Measurements from ENCODE around the gene KCNB1. TPM values are rescaled to one million over a fixed set of nuclear protein-coding genes. Genes with fewer than 3 reads are reported as not detected.

Gene KCNB1
- total and polyA plus RNA-seq, 4 donors = under 0.01 to 3.4 (median 1.4) TPM

GRCh38 chr20:49496553-49497397 lies 14.3 kb upstream of the KCNB1 start:
- no peak overlapping the region for H3K27ac ChIP-seq (ENCODE audit: low read depth in 1 of 2, low read length in 2 of 2)
- TF ChIP-seq RAD21 (IDR thresholded peaks at IDR 0.05) = no peak
- TF ChIP-seq, protein P1, sequence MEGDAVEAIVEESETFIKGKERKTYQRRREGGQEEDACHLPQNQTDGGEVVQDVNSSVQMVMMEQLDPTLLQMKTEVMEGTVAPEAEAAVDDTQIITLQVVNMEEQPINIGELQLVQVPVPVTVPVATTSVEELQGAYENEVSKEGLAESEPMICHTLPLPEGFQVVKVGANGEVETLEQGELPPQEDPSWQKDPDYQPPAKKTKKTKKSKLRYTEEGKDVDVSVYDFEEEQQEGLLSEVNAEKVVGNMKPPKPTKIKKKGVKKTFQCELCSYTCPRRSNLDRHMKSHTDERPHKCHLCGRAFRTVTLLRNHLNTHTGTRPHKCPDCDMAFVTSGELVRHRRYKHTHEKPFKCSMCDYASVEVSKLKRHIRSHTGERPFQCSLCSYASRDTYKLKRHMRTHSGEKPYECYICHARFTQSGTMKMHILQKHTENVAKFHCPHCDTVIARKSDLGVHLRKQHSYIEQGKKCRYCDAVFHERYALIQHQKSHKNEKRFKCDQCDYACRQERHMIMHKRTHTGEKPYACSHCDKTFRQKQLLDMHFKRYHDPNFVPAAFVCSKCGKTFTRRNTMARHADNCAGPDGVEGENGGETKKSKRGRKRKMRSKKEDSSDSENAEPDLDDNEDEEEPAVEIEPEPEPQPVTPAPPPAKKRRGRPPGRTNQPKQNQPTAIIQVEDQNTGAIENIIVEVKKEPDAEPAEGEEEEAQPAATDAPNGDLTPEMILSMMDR (IDR thresholded peaks at IDR 0.05; ENCODE audit: low read depth, low read length, missing input control) = no peak
- no peak for TF ChIP-seq YY1 (IDR thresholded peaks at IDR 0.05)
- no peak for TF ChIP-seq TAF1 (conservative IDR thresholded peaks at IDR 0.05)
- TF ChIP-seq HNF4G (IDR thresholded peaks at IDR 0.05) = no peak
- TF ChIP-seq GABPA (IDR thresholded peaks at IDR 0.05 in 1 of 2, conservative IDR thresholded peaks at IDR 0.05 in 1 of 2) = no peak
- TF ChIP-seq, protein P2, sequence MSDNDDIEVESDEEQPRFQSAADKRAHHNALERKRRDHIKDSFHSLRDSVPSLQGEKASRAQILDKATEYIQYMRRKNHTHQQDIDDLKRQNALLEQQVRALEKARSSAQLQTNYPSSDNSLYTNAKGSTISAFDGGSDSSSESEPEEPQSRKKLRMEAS (IDR thresholded peaks at IDR 0.05) = no peak
- TF ChIP-seq EGR1 (IDR thresholded peaks at IDR 0.05; ENCODE audit: low read depth in 2 of 2) = no peak
- no peak for TF ChIP-seq FOXA2 (IDR thresholded peaks at IDR 0.05)
- TF ChIP-seq HNF4A (conservative IDR thresholded peaks at IDR 0.05) = no peak
- TF ChIP-seq FOXA1 (IDR thresholded peaks at IDR 0.05) = no peak
- no peak for TF ChIP-seq REST (IDR thresholded peaks at IDR 0.05)
- TF ChIP-seq, protein P3, sequence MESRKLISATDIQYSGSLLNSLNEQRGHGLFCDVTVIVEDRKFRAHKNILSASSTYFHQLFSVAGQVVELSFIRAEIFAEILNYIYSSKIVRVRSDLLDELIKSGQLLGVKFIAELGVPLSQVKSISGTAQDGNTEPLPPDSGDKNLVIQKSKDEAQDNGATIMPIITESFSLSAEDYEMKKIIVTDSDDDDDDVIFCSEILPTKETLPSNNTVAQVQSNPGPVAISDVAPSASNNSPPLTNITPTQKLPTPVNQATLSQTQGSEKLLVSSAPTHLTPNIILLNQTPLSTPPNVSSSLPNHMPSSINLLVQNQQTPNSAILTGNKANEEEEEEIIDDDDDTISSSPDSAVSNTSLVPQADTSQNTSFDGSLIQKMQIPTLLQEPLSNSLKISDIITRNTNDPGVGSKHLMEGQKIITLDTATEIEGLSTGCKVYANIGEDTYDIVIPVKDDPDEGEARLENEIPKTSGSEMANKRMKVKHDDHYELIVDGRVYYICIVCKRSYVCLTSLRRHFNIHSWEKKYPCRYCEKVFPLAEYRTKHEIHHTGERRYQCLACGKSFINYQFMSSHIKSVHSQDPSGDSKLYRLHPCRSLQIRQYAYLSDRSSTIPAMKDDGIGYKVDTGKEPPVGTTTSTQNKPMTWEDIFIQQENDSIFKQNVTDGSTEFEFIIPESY (IDR thresholded peaks at IDR 0.05) = no peak
- TF ChIP-seq ATF3 (IDR thresholded peaks at IDR 0.05) = no peak
- TF ChIP-seq SP1 (IDR thresholded peaks at IDR 0.05) = no peak
- TF ChIP-seq JUND (IDR thresholded peaks at IDR 0.05) = no peak
- TF ChIP-seq RXRA (IDR thresholded peaks at IDR 0.05) = no peak
- no peak for TF ChIP-seq NR2F2 (IDR thresholded peaks at IDR 0.05)
- no peak overlapping the region for H3K4me3 ChIP-seq (ENCODE audit: low read depth in 1 of 3, low read length in 3 of 3)
- H3K27me3 ChIP-seq (ENCODE audit: control insufficient read depth in 4 of 4, insufficient read depth in 4 of 4, low read length in 3 of 4) = no peaks in the 10 kb centered on the region
- no peaks in the 10 kb centered on the region for H3K4me1 ChIP-seq (ENCODE audit: control insufficient read depth in 4 of 4, insufficient read depth in 4 of 4, low read length in 3 of 4)
- DNase-seq (ENCODE audit: low spot score) = no peak
- H3K9ac ChIP-seq (ENCODE audit: low read depth in 1 of 2, low read length in 2 of 2) = no peak overlapping the region
- no peaks in the 10 kb centered on the region for H3K36me3 ChIP-seq (ENCODE audit: control insufficient read depth in 4 of 4, insufficient read depth in 3 of 4, low read depth in 1 of 4, low read length in 3 of 4)
- 82% methylated on average over 5 of the region's 5 CpGs for WGBS
- no peaks in the 10 kb centered on the region for H3K9me3 ChIP-seq (ENCODE audit: control insufficient read depth in 4 of 4, low read length in 3 of 4)
